ENCODE results near the gene DACT3.
A peak's percentile ranks its signal among the peaks of the same experiment; 100 is the strongest.

- TF ChIP-seq CTCF (IDR thresholded peaks at IDR 0.05 in 4 of 5, conservative IDR thresholded peaks at IDR 0.05 in 1 of 5) (no peak), POLR2A (IDR thresholded peaks at IDR 0.05) (peak; percentile 83 to 87)
These were observed 59.4 kb downstream of the DACT3 start, which contains the start of gene CALM3 for GRCh38 chr19:46601318-46602224.

Measured in gastrocnemius medialis (tissue), 4 donors.